GM12801 (cell line): ENCODE data around the gene IFT57.

ENCODE experiments used
- TF ChIP-seq, protein P1 (sequence below): IDR thresholded peaks from one replicate; pipeline ENCODE4 v1.5.1; 2011; ENCODE audit warnings: control low read depth; ENCODE audit not compliant: insufficient read length; ENCODE audit errors: extremely low read depth

IFT57 gene

DNA sequence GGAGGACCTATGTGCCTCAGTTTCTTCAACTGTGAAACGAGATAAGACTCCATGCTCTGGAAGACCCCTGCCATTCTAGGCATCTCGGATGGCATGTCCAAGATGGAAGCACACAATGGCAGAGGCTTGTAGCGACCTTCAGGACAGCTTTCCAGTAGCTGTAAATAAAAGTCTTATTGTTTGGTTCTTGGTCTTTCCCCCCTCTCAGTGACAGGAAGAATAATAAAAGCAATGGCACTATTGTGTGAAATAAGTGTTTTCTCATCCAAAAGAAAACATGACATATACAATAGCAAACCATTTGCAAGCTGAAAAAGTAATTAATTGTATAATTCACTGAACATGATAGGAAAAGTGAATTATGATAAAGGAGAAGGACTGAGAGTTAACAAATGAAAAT lies 98.9 kb downstream of the IFT57 start:
- TF ChIP-seq, protein P1, sequence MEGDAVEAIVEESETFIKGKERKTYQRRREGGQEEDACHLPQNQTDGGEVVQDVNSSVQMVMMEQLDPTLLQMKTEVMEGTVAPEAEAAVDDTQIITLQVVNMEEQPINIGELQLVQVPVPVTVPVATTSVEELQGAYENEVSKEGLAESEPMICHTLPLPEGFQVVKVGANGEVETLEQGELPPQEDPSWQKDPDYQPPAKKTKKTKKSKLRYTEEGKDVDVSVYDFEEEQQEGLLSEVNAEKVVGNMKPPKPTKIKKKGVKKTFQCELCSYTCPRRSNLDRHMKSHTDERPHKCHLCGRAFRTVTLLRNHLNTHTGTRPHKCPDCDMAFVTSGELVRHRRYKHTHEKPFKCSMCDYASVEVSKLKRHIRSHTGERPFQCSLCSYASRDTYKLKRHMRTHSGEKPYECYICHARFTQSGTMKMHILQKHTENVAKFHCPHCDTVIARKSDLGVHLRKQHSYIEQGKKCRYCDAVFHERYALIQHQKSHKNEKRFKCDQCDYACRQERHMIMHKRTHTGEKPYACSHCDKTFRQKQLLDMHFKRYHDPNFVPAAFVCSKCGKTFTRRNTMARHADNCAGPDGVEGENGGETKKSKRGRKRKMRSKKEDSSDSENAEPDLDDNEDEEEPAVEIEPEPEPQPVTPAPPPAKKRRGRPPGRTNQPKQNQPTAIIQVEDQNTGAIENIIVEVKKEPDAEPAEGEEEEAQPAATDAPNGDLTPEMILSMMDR: no peak

DNA sequence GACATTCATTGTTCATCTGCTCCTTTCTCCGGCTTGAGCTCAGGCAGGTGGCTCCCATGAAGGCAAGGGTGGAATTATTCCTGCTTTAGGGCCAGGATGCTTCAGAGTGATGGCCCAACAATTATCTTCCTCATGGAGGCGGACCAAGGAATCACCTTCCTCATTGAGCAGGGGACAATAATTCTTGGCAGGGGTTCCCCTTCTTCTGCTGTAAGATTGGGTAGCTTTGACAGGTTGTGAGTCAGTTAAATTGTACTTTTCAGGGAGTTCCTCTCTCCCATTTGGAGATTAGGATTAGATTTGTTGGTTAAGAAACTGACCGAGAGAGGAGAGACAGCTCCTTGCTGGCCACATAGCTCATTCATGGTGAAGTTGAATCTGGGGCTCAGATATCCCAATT lies 99.9 kb downstream of the IFT57 start:
- TF ChIP-seq, protein P1: no peak

DNA sequence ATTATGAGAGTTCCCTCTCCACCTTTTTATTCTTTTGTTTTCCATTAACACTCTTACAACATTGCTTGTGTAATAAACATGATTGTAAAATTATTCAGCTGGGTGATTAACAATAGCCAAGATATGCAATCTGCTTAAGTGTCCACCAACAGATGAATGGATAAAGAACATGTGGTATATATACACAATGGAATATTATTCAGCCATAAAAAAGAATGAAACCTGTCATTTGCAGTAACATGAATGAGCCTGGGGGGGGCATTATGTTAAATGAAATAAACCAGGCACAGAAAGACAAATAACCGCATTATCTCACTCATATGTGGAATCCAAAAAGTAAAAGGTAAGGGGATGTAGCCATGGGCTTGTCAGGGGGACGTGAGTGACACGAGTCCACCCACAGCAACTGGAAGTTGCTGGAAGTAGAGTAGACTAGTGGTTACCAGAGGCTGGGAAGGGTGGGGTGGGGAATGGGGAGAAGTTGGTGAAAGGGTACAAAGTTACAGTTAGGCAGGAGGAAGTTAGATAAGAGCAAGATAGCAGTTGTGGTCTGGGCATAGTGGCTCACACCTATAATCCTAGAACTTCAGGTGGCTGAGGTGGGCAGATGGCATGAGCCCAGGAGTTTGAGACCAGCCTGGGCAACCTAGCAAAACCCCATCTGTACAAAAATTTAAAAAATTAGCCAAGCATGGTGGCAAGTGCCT lies 102.7 kb downstream of the IFT57 start:
- TF ChIP-seq, protein P1: no peak

DNA sequence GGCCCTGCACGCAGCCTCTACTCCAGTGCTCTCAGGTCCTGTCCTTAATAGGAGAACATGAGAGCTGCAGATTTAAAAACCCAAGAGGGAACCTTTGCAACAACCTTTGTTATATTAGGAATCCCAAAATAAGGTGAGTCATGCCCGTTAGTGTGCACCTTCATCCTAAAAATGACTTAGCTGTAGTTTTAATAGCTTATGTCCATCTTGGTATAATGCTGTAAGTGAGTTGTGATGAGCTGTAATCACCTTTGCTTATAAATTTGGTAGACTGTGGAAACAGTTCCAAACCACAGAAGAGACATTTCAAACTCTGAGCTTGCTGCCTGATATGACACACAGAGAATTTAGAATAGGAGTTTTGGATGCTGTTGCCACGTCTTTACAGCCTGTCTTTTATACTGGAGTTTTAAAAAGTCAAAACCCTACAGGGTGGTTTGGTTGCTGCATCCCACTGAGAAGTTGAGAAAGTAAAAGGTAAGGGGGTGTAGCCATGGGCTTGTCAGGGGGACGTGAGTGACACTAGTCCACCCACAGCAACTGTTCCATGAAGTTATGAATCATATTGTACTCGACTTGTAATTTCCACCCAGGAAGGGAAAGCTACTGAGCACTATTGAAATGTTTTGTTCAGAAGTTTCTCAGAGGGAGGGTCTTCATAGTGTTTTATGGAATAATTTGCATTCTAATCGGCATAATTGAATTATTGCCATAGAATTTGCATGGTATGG lies 104.0 kb downstream of the IFT57 start:
- TF ChIP-seq, protein P1: no peak

DNA sequence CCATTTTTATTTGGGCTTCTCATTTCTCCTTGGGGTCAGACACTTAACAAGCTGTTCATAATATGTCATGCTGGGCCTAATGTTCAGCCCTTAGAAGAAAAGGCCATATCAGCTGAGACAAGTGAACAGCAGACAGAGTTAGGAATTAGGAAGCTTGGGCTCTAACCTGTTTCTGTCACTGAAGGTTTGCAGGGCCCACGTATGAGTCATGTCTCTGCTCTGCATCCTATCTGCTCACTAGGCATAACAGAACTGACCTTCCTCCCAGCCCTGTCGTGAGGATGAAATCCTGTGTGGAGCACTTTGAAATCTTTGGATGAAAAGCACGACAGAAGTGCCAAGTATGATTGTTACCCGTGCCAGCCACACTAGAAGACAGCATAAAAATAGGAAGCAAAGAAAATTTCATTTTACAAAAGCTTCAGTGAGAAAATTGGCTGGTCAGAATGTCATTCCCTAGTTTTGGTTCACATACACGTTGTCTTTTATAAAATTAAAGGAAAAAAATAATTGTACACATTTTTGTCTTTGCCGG lies 104.9 kb downstream of the IFT57 start:
- TF ChIP-seq, protein P1: no peak

DNA sequence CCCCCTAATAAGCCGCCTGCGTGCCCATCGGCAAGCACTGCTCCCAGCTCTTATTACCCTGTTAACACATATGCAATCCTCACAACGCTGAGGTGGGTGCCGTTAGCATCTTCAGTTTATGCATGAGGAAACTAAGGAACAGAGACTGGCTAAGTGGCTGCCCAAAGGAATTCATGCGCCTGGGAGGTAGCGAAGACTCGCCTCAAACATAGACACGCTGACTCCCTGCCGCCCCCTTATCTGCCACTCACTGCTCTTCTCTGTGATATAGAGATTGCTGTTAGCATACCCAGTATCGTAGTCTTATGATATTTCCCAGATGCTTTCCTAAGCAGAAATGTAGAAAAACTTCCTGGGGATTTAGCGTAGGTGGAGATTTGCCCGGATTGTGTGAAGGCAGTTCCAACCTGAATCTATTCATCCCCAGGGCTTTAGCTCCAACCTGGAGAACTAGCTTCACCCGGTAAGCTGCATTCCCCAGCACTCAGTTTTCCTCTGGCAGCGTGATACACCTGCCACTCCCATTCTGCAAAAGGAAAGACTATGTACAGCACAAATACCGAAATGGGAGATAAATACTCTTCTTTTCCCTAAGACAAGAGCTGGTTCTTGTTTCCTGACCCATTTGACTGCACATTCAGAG lies 107.7 kb downstream of the IFT57 start:
- TF ChIP-seq, protein P1: no peak

DNA sequence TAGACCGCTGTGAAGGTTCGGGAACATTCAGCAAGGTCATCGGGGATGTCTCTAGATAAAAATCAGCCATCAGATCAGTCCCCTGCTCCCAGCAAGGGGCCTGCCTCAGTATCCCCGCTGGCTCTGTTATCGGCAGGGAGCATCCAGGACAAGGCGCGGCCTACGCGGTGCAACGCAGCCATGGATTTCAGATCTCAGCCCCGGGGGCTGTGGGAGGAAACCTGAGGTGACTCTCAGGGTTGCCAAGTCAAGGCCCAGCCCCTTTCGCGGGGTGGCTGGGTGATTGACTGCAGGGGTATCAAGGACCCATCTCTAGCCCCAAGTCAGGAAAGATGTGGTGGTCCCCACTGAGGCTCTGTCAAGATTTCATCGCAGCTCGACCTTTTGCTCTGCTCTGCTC lies 108.2 kb downstream of the IFT57 start:
- TF ChIP-seq, protein P1: no peak
